Panc1 (cell line): Measurements from ENCODE around the gene OSCAR.

ENCODE experiments used
- CTCF ChIP-seq: fragments of 450-650 bp; IDR thresholded peaks from 2 replicates; pipeline ENCODE4 v1.5.1; 2017; ENCODE audit warnings: mild to moderate bottlenecking
- SIN3A ChIP-seq: IDR thresholded peaks from 2 replicates; pipeline ENCODE4 v1.6.1; 2012; ENCODE audit warnings: low read depth, mild to moderate bottlenecking, low read length, moderate library complexity, borderline replicate concordance; ENCODE audit not compliant: insufficient read depth

- no peak for TF ChIP-seq CTCF
- no peak for TF ChIP-seq SIN3A
Observed at GRCh38 chr19:54128796-54129616, 28.4 kb upstream of the OSCAR start.
